SK-N-DZ (cell line): ENCODE results near the gene PLSCR2.
"Not testable (repeated sequence)": the region's sequence is repeated elsewhere in the genome, so short reads cannot be mapped to it uniquely, and the experiment has no call there.

Experiments used
- DNase-seq: peaks from one replicate; pipeline ENCODE4 v3.0.0-alpha.2; 2015; ENCODE audit warnings: low spot score

The PLSCR2 gene

GRCh38 chr3:146491303-146491702 is 21.9 kb upstream of the PLSCR2 start:
- no peak for DNase-seq

GRCh38 chr3:146485297-146485696 is 15.9 kb upstream of the PLSCR2 start:
- no peak for DNase-seq

- no peak for DNase-seq
Observed at GRCh38 chr3:146476094-146476740, 6.9 kb upstream of the PLSCR2 start.

- not testable (repeated sequence) for DNase-seq
Observed at GRCh38 chr3:146474976-146475375, 5.6 kb upstream of the PLSCR2 start.

GRCh38 chr3:146473726-146474125 is 4.4 kb upstream of the PLSCR2 start:
- no peak for DNase-seq

- no peak for DNase-seq
Observed at GRCh38 chr3:146472611-146473010, 3.2 kb upstream of the PLSCR2 start.

- no peak for DNase-seq
Observed at GRCh38 chr3:146471012-146471411, 1.7 kb upstream of the PLSCR2 start.

GRCh38 chr3:146470425-146470990 is 1.1 kb upstream of the PLSCR2 start:
- no peak for DNase-seq

GRCh38 chr3:146468671-146469149 is 651 bp downstream of the PLSCR2 start:
- DNase-seq, result no peak

GRCh38 chr3:146468234-146468633 is 1.1 kb downstream of the PLSCR2 start:
- no peak for DNase-seq

GRCh38 chr3:146466604-146467003 is 2.8 kb downstream of the PLSCR2 start:
- DNase-seq, result no peak

- no peak for DNase-seq
Observed at GRCh38 chr3:146465693-146466465, 3.5 kb downstream of the PLSCR2 start.

GRCh38 chr3:146464783-146465182 is 4.6 kb downstream of the PLSCR2 start:
- DNase-seq, result no peak

GRCh38 chr3:146464005-146464595 is 5.3 kb downstream of the PLSCR2 start:
- DNase-seq, result no peak

- no peak for DNase-seq
Observed at GRCh38 chr3:146454796-146455195, 14.6 kb downstream of the PLSCR2 start.

- DNase-seq, result no peak
Observed at GRCh38 chr3:146449613-146450012, 19.7 kb downstream of the PLSCR2 start.

GRCh38 chr3:146449076-146449475 is 20.3 kb downstream of the PLSCR2 start:
- no peak for DNase-seq

- no peak for DNase-seq
Observed at GRCh38 chr3:146446026-146446425, 23.3 kb downstream of the PLSCR2 start.

GRCh38 chr3:146440310-146440709 is 29.1 kb downstream of the PLSCR2 start:
- DNase-seq, result not testable (repeated sequence)

GRCh38 chr3:146432066-146432465 is 37.3 kb downstream of the PLSCR2 start:
- DNase-seq, result no peak

GRCh38 chr3:146431240-146431639 is 38.1 kb downstream of the PLSCR2 start:
- no peak for DNase-seq

- DNase-seq, result no peak
Observed at GRCh38 chr3:146425341-146425740, 44.0 kb downstream of the PLSCR2 start.
